H1 (cell line): Measurements from ENCODE around the gene MARCHF2. TPM values are rescaled to one million over a fixed set of nuclear protein-coding genes. Genes with fewer than 3 reads are reported as not detected.

Experiments used
- CTCF ChIA-PET: fragments of 300-600 bp; sonication (Branson Sonifier 250); formaldehyde crosslinking; loops from one replicate; lab custom pipeline; 2021; ENCODE audit not compliant: partially characterized antibody; lab: Charles Lee
- POLR2A ChIA-PET: fragments of 300-600 bp; sonication (Branson Sonifier 250); formaldehyde crosslinking; loops from one replicate; lab custom pipeline; 2021; ENCODE audit warnings: inconsistent platforms; ENCODE audit not compliant: partially characterized antibody; lab: Charles Lee
- DNase-seq, 2 experiments: peaks; one replicate each; pipeline versions ENCODE4 v3.0.0 to v3.0.0-alpha.2; 2010 to 2022; ENCODE audit warnings: low spot score in 2 of 2, low read depth in 1 of 2, mixed read lengths in 1 of 2
- FAIRE-seq: peaks from 2 replicates; lab custom pipeline; 2011; peaks lifted over from hg19 to GRCh38; lab: Jason Lieb, UNC
- H2AFZ ChIP-seq: 2 replicates; pipeline ENCODE4 v1.8.1; 2012; ENCODE audit warnings: low read length, inconsistent platforms
- H2AK5ac ChIP-seq: 2 replicates; pipeline ENCODE4 v1.6.1; 2013; ENCODE audit warnings: low read depth, low read length
- H2BK120ac ChIP-seq: replicated peaks from 2 replicates; pipeline ENCODE3; 2013; ENCODE audit warnings: low read depth, low read length, inconsistent platforms
- H2BK12ac ChIP-seq: 2 replicates; pipeline ENCODE4 v1.6.1; 2013; ENCODE audit warnings: low read depth, low read length
- H2BK15ac ChIP-seq: 2 replicates; pipeline ENCODE4 v1.6.1; 2013; ENCODE audit warnings: low read length
- H2BK20ac ChIP-seq: 2 replicates; pipeline ENCODE4 v1.6.1; 2013; ENCODE audit warnings: low read length
- H2BK5ac ChIP-seq: 2 replicates; pipeline ENCODE4 v1.6.1; 2013; ENCODE audit warnings: low read depth, low read length
- H3K14ac ChIP-seq: 2 replicates; pipeline ENCODE4 v1.6.1; 2013; ENCODE audit warnings: inconsistent platforms; ENCODE audit not compliant: insufficient read length
- H3K18ac ChIP-seq: 2 replicates; pipeline ENCODE4 v1.6.1; 2013; ENCODE audit warnings: low read length; ENCODE audit errors: extremely low read depth
- H3K23ac ChIP-seq: 2 replicates; pipeline ENCODE4 v1.6.1; 2013; ENCODE audit warnings: inconsistent platforms; ENCODE audit not compliant: insufficient read length
- H3K23me2 ChIP-seq: 2 replicates; pipeline ENCODE4 v1.6.1; 2013; ENCODE audit warnings: low read depth, low read length
- H3K27ac ChIP-seq: 2 replicates; pipeline ENCODE4 v1.6.1; 2011; ENCODE audit warnings: low read depth, low read length, inconsistent platforms
- H3K27me3 ChIP-seq, 4 experiments: replicated peaks in 1 of 4; 1 replicate in 1 of 4; 2 replicates in 3 of 4; pipeline versions ENCODE4 v1.6.1 to v1.8.1; 2011 to 2013; ENCODE audit warnings: low read length in 3 of 4, mild to moderate bottlenecking in 3 of 4, inconsistent platforms in 2 of 4, mixed read lengths in 2 of 4, moderate library complexity in 1 of 4; ENCODE audit not compliant: control insufficient read depth in 3 of 4, insufficient read depth in 3 of 4; ENCODE audit errors: extremely low read depth in 1 of 4
- H3K36me3 ChIP-seq, 4 experiments: 2 replicates each; pipeline versions ENCODE4 v1.6.1 to v1.8.1; 2011 to 2013; ENCODE audit warnings: mild to moderate bottlenecking in 4 of 4, low read length in 3 of 4, moderate library complexity in 2 of 4, control low read depth in 1 of 4, inconsistent platforms in 1 of 4; ENCODE audit not compliant: insufficient read depth in 4 of 4, control insufficient read depth in 2 of 4
- H3K4ac ChIP-seq: replicated peaks from 2 replicates; pipeline ENCODE3; 2013; ENCODE audit warnings: low read length, low read depth, mixed read lengths, inconsistent platforms; ENCODE audit not compliant: insufficient read length
- H3K4me1 ChIP-seq, 4 experiments: replicated peaks in 1 of 4; 1 replicate in 1 of 4; 2 replicates in 3 of 4; pipeline versions ENCODE4 v1.6.1 to v1.8.1; 2011 to 2013; ENCODE audit warnings: low read length in 3 of 4, inconsistent platforms in 2 of 4, mixed read lengths in 1 of 4; ENCODE audit not compliant: insufficient read depth in 4 of 4, control insufficient read depth in 3 of 4
- H3K4me2 ChIP-seq, 2 experiments: 2 replicates each; pipeline versions ENCODE4 v1.6.1 to v1.8.1; 2011 to 2013; ENCODE audit warnings: low read depth in 2 of 2, low read length in 2 of 2, control low read depth in 1 of 2, inconsistent platforms in 1 of 2, mild to moderate bottlenecking in 1 of 2; ENCODE audit not compliant: insufficient read depth in 1 of 2
- H3K4me3 ChIP-seq, 4 experiments: fragments of 200-600, 300-600 bp in 1 of 4; sonication (generic), shearing (Covaris generic), sonication (Bioruptor Twin) in 1 of 4; 2 replicates each; pipeline versions ENCODE4 v1.5.1 to v1.8.1; 2011 to 2016; ENCODE audit warnings: low read length in 4 of 4, low read depth in 3 of 4, control low read depth in 2 of 4, inconsistent platforms in 2 of 4, mild to moderate bottlenecking in 2 of 4, mixed read lengths in 1 of 4, moderate library complexity in 1 of 4; ENCODE audit not compliant: insufficient read depth in 2 of 4; ENCODE audit errors: extremely low read depth in 1 of 4
- H3K56ac ChIP-seq: replicated peaks from 2 replicates; pipeline ENCODE3; 2013; ENCODE audit warnings: low read depth, mild to moderate bottlenecking, mixed read lengths, low read length, inconsistent platforms; ENCODE audit not compliant: insufficient read length
- H3K79me1 ChIP-seq: 2 replicates; pipeline ENCODE4 v1.6.1; 2013; ENCODE audit warnings: low read depth, low read length, control low read depth
- H3K79me2 ChIP-seq, 2 experiments: 2 replicates each; pipeline versions ENCODE4 v1.6.1 to v1.8.1; 2012 to 2013; ENCODE audit warnings: low read length in 2 of 2, mild to moderate bottlenecking in 2 of 2, inconsistent platforms in 1 of 2; ENCODE audit not compliant: insufficient read depth in 2 of 2, control insufficient read depth in 1 of 2
- H3K9ac ChIP-seq, 4 experiments: replicated peaks in 1 of 4; 1 replicate in 1 of 4; 2 replicates in 3 of 4; pipeline versions ENCODE4 v1.6.1 to v1.8.1; 2011 to 2013; ENCODE audit warnings: low read depth in 3 of 4, low read length in 3 of 4, control low read depth in 2 of 4, mild to moderate bottlenecking in 2 of 4, moderate library complexity in 2 of 4, inconsistent platforms in 1 of 4; ENCODE audit errors: extremely low read depth in 1 of 4
- H3K9me3 ChIP-seq, 2 experiments: 2 replicates each; pipeline versions ENCODE4 v1.6.1 to v1.8.1; 2012 to 2013; ENCODE audit warnings: mild to moderate bottlenecking in 2 of 2, moderate library complexity in 2 of 2, control low read depth in 1 of 2, inconsistent platforms in 1 of 2, low read depth in 1 of 2, low read length in 1 of 2, mixed read lengths in 1 of 2; ENCODE audit not compliant: insufficient read depth in 2 of 2
- H4K20me1 ChIP-seq, 2 experiments: replicated peaks in 1 of 2; 2 replicates each; pipeline versions ENCODE3 to v1.8.1; 2011 to 2013; ENCODE audit warnings: inconsistent platforms in 2 of 2, low read length in 2 of 2, mild to moderate bottlenecking in 1 of 2; ENCODE audit not compliant: insufficient read depth in 2 of 2, control insufficient read depth in 1 of 2
- H4K5ac ChIP-seq: 2 replicates; pipeline ENCODE4 v1.6.1; 2013; ENCODE audit warnings: low read length, low read depth, mixed read lengths, inconsistent platforms; ENCODE audit not compliant: insufficient read length
- H4K8ac ChIP-seq: 2 replicates; pipeline ENCODE4 v1.8.0; 2013; ENCODE audit warnings: mild to moderate bottlenecking, moderate library complexity, low read length, inconsistent platforms; ENCODE audit not compliant: insufficient read depth; ENCODE audit errors: extremely low read depth
- H4K91ac ChIP-seq: replicated peaks from 2 replicates; pipeline ENCODE3; 2013; ENCODE audit warnings: low read length, mixed read lengths, inconsistent platforms; ENCODE audit not compliant: insufficient read length
- BACH1 ChIP-seq: IDR thresholded peaks from 2 replicates; pipeline ENCODE4 v1.6.1; 2012; ENCODE audit warnings: low read length, improper control_type of control experiment
- EZH2 ChIP-seq: fragments of 200-600 bp; sonication (generic); IDR thresholded peaks from 2 replicates; pipeline ENCODE4 v1.7.1; 2012; ENCODE audit warnings: low read depth, mild to moderate bottlenecking, moderate library complexity, low read length, inconsistent platforms; ENCODE audit not compliant: severe bottlenecking
- MAX ChIP-seq: IDR thresholded peaks from 2 replicates; pipeline ENCODE4 v1.6.1; 2012; ENCODE audit warnings: inconsistent platforms
- POLR2AphosphoS5 ChIP-seq: IDR thresholded peaks from 2 replicates; pipeline ENCODE4 v1.6.1; 2011; ENCODE audit warnings: low read depth, low read length
- WGBS, 2 experiments: shearing (Covaris generic) in 1 of 2; methylation state at CpG; one replicate each; pipeline versions ENCODE4 v1.1.6 to v1.1.7; 2013 to 2015; ENCODE audit warnings: low lambda C conversion rate in 2 of 2, mixed read lengths in 2 of 2, inconsistent platforms in 1 of 2, low coverage in 1 of 2, missing lambda C conversion rate in 1 of 2; ENCODE audit not compliant: insufficient replicate concordance in 2 of 2, insufficient coverage in 1 of 2, insufficient read length in 1 of 2; ENCODE audit errors: extremely low coverage in 1 of 2, missing lambda C conversion rate in 1 of 2; 5-methylcytosine and 5-hydroxymethylcytosine counted together
- polyA plus RNA-seq, 7 experiments: library from polyadenylated mRNA; depleted of rRNA in 3 of 7; stranded (reverse) in 5 of 7; unstranded in 2 of 7; fragments of >200 nt in 5 of 7; fragments of 200-250 nt in 2 of 7; gene quantifications; 1 replicate in 5 of 7; 2 replicates in 1 of 7; 4 replicates in 1 of 7; pipeline versions ENCODE4 v1.2.1 to v1.2.3, GENCODE V29; 2011 to 2013; ENCODE audit warnings: missing spikeins in 2 of 7, mixed read lengths in 2 of 7
- total RNA-seq: library from RNA; stranded (reverse); fragmentation: NEBNext Ultra II Directional; extraction: Animal tissue kit (Norgen Biotek cat#: 25700); gene quantifications from 2 replicates; pipeline ENCODE4 v1.2.1, GENCODE V29; 2021
- TF ChIP-seq, protein P1 (sequence below): IDR thresholded peaks from 2 replicates; pipeline ENCODE4 v1.6.1; 2011; ENCODE audit warnings: low read depth, mild to moderate bottlenecking, low read length; ENCODE audit not compliant: insufficient read depth

MARCHF2 gene
- total and polyA plus RNA-seq, 2 of the 8 experiments (the other 6 are each of a cell fraction or from before 2014, with no cell fraction given) = 18.5 to 46.2 TPM

- no peak for DNase-seq
- ChIA-PET POLR2A (interaction anchor here (0.5 to 1.6 kb wide), 3 partner anchors 12 to 136 kb away, joined by 3 to 5 read pairs (median 4); no protein-coding TSS in a partner anchor), CTCF (interaction anchor here (1.2 to 3.5 kb wide), 3 partner anchors 9 to 49 kb away, joined by 3 to 11 read pairs (median 9); no protein-coding TSS in a partner anchor)
- H2BK20ac ChIP-seq = no peak overlapping the region
- H3K79me2 ChIP-seq = peaks cover 0 to 4% of the 10 kb centered on the region in 2 experiments; a peak in 1 of 4 replicates
- H2AFZ ChIP-seq = no peak overlapping the region
- H4K91ac ChIP-seq = no peak overlapping the region
- no peak overlapping the region for H3K18ac ChIP-seq
- no peaks in the 10 kb centered on the region; a peak in 1 of 7 replicates for H3K4me1 ChIP-seq
- H3K27ac ChIP-seq = no peak overlapping the region
- no peak overlapping the region for H3K4me2 ChIP-seq
- no peak overlapping the region for H3K23ac ChIP-seq
- H2BK12ac ChIP-seq = no peak overlapping the region
- no peak for FAIRE-seq
- H3K27me3 ChIP-seq = no peaks in the 10 kb centered on the region
- no peak overlapping the region for H3K4me3 ChIP-seq
- no peak overlapping the region for H3K14ac ChIP-seq
- H2AK5ac ChIP-seq = no peak overlapping the region
- no peak overlapping the region for H2BK5ac ChIP-seq
- peaks cover 0 to 18% (median 10%) of the 10 kb centered on the region in 4 experiments; a peak in 5 of 8 replicates for H3K36me3 ChIP-seq
- H3K23me2 ChIP-seq = no peaks in the 10 kb centered on the region
- no peak overlapping the region for H3K56ac ChIP-seq
- H4K8ac ChIP-seq = no peak overlapping the region
- H3K4ac ChIP-seq = no peak overlapping the region
- H3K79me1 ChIP-seq = peaks cover 10% of the 10 kb centered on the region
- H2BK120ac ChIP-seq = no peak overlapping the region
- H3K9ac ChIP-seq = no peak overlapping the region
- H3K9me3 ChIP-seq = no peaks in the 10 kb centered on the region
- H4K20me1 ChIP-seq = peaks cover 4 to 18% of the 10 kb centered on the region in 2 experiments
- H4K5ac ChIP-seq = no peak overlapping the region
- WGBS, 2 experiments = 90% methylated on average over 29 of the region's 44 CpGs; no CpG with 5 or more reads in 1 of the 2 experiments
- no peak overlapping the region for H2BK15ac ChIP-seq
- TF ChIP-seq EZH2 = no peak
- no peak for TF ChIP-seq POLR2AphosphoS5
- TF ChIP-seq MAX = no peak
- TF ChIP-seq BACH1 = no peak
- TF ChIP-seq, protein P1, sequence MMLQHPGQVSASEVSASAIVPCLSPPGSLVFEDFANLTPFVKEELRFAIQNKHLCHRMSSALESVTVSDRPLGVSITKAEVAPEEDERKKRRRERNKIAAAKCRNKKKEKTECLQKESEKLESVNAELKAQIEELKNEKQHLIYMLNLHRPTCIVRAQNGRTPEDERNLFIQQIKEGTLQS = no peak
These were observed 9.8 kb upstream of the MARCHF2 start for GRCh38 chr19:8403098-8403819.
